Mucosa of gallbladder (tissue), 1 donor: ENCODE measurements around the gene RNF182. TPM values are rescaled to one million over a fixed set of nuclear protein-coding genes. Genes with fewer than 3 reads are reported as not detected.
"Not testable (repeated sequence)": the region's sequence is repeated elsewhere in the genome, so short reads cannot be mapped to it uniquely, and the experiment has no call there.

Experiments used
- DNase-seq: peaks from one replicate; pipeline ENCODE4 v3.0.0-alpha.2; 2020; ENCODE audit warnings: low spot score
- total RNA-seq: library from RNA; stranded (reverse); gene quantifications from one replicate; pipeline ENCODE4 v1.2.1, GENCODE V29; 2021
- donor health status: DM: no; HTN: no; CAD: no.

The RNF182 gene
- total RNA-seq, 1 donor from 2014 or later: 0.14 TPM

DNA sequence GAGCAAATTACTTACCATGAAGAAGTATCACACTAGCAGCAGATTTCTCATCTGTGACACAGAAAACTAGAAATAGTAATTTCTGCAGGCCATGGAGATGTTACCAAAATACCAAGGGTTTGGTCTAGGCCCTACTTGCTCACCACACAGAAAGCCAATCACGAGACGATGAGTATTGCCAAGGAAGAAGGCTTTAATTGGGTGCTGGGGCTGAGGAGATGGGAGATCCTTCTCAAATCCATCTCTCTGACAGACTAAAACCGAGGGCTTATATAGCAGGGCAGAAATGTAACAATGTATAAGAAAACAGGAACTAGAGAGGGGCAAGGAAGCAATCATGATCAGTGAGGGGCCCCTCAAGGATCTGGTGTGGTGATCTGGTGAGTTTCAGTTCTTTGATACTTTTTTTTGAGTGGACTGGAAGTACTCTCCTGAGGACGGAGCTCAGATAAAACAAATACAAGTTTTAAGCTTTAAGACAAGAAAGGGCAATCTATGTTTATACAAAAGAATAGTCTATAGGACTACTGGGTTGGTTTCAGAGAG is 40.9 kb downstream of the RNF182 start:
- DNase-seq: no peak

DNA sequence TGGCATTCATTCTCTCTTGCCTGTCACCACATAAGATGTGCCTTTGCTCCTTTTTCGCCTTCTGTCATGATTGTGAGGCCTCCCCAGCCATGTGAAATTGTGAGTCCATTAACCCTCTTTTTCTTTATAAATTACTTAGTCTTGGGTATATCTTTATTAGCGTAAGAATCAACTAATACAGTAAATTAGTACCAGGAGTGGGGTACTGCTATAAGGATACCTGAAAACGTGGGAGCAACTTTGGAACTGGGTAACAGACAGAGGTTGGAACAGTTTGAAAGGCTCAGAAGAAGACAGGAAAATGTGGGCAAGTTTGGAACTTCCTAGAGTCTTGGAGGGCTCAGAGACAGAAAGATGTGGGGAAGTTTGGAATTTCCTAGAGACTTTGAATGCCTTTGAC is 46.6 kb downstream of the RNF182 start:
- DNase-seq: no peak

DNA sequence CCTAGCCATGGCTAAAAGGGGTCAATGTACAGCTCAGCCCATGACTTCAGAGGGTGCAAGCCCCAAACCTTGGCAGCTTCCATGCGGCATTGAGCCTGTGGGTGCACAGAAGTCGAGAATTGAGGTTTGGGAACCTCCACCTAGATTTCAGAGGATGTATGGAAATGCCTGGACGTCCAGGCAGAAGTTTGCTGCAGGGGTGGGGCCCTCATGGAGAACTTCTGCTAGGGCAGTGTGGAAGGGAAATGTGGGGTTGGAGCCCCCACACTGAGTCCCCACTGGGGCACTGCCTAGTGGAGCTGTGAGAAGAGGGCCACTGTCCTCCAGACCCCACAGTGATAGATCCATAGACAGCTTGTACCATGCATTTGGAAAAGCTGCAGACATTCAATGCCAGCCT is 47.9 kb downstream of the RNF182 start:
- not testable (repeated sequence) for DNase-seq

DNA sequence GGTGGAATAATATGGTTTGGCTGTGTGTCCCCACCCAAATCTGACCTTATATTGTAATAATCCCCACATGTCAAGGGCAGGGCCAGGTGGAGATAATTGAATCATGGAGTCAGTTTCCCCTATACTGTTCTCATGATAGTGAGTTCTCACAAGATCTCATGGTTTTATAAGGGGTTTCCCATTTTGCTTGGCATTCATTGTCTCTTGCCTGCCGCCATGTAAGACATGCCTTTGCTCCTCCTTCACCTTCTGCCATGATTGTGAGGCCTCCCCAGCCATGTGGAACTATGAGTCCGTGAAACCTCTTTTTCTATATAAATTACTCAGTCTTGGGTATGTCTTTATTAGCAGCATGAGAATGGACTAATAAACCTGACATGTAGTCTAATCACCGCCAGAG is 48.7 kb downstream of the RNF182 start:
- not testable (repeated sequence) for DNase-seq

DNA sequence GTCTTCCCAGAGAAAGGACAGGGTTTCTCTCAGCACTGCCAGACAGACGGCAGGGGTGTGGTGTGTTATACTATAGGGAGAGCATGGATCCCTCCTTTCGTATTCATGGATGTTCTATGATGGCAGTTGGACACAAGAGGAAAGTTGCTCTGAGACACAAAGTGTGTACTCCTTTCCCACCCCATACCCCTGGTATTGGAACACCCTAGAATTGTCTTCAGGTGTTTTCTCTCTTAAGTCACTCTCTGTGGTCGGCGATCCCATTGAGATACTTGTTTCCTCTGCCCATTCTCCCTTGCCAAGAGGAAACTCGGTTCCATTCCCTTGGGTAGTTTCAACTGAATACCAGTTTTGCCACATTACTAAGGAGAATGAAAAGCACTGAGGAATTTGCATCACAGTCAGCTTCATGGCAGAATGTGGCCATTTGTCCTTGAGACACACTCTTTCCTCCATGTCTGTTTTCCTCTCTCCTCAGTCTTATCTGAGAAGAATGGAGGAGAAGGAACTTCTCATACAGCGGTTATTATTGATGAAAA is 53.4 kb downstream of the RNF182 start:
- no peak for DNase-seq

DNA sequence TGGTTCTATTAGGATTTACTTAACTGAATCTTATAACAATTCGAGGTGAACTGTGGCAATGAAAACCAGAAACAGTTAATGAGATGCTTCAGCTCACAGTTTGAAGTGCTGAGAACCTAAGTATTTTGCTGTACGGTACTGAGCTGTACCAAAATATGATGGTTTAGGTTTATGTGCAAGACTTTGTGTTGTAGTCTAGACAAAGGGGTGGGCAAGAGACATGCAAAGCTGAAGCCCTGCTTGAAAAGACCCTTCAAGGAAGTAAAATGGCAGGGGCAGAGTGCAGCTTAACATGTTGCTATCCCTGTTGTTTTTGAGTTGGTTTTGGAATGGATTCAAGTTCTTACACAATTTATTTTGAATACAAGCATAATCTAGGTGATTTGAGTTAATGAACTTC is 54.0 kb downstream of the RNF182 start:
- no peak for DNase-seq

DNA sequence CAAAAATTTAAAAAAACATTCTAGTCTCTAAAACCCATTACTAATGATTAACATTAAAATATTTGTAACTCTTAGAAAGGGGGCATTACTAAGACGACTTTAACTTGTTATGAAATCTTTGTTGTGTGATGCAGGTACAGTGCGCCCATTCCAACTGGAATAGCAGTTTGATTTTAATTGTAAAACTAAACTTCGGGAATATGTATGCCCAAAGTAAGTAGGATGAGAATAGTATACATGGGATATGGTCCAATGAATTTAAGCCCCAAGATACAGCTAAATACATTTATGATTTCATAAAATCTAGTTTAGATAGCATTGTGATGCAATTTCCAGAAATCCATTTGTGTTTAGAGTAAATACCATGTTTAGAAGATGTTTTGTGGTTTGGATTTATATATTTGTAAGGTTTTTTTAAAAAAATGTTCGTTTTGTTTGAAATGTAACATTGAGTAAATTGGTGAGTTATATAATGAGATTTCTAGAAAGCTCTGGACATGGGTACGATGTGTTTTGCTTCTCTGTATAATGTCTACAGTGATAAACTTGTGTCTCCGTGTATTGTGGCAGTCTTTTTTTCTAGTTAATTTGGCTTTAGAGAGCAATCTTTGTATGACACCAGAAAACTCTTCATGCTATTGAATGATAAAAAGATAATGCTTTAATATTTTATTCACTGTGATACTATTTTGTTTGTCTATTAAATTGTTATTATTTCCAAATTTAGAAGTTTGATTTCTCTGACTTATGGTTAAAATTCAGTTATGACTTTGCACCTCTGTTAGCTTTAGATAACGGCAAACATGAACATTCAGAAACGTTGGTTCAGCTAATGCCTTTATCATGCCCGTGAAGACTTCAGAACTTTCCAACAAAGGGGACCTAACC is 54.8 kb downstream of the RNF182 start:
- no peak for DNase-seq

DNA sequence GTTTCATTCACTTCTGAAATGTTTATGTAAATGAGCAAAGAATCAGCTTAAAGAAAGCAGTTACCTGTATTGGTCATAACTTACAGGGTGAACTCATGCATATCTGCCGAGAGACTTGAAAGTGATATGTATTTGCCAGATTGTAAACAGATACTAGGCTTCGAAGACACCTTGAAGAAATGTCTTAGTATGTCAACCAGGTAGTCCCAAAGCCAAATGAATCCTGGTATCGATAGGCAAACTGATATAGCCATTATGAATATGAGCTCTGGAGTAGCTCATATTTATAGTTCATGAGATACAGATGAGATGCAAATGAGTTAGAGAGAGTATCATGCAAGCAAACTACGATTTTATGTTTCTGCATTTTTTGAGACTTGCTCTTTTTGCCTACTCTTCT is 55.8 kb downstream of the RNF182 start:
- no peak for DNase-seq

DNA sequence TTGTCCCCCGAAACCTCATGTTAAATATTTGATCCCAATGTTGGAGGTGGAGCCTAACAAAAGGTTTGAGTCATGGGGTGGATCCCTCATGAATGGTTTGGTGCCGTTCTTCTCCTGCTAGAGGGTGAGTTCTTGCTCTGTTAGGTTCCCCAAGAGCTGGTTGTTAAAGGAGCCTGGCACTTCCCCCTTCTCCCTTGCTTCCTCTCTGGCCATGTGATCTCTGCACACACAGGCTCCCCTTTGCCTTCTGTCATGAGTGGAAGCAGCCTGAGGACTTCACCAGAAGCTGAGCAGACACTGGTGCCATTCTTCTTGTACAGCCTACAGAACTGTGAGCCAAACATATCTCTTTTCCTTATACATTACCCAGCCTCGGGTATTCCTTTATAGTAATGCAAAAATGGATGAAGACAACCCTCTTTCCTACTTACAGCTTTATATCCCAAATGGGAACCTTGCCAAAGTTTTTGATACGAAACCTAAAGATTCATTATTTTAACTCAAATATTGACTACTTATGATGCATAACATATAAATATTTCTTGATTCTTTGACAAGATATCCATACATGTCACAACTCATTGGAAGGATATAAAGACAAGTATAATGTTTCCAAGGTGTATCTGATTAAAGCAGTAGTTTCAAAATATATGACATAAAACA is 61.0 kb downstream of the RNF182 start:
- DNase-seq: no peak

DNA sequence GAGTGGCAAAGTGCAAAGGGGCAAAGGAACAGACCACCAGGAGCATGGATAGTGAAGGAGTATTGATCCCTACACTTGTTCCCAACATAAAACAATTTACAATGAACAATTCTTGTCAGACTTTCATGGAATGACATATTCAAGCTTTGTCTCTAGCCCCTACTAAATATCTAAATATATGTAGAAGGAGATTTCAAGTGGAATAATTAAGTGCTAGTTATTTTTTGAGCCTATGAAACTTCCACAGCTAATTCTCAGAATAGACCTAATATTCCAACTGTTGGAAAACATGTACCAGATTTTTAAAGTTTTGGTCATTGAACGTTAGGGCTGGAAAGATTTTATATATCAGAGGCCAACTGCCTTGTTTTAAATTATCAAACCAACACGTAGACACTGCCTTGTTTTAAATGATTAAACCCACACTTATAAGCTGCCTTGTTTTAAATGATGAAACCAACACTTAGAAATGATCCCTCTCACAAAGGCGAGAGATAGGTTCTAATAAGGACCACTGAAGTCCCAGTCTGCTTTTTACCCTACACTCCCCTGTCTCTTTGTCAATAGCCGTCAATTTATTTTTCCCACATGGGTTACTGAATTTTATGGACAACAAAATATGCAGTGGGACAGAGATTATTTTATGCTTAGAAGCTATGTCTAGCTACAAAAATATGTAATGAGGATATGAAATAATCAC is 62.1 kb downstream of the RNF182 start:
- no peak for DNase-seq

DNA sequence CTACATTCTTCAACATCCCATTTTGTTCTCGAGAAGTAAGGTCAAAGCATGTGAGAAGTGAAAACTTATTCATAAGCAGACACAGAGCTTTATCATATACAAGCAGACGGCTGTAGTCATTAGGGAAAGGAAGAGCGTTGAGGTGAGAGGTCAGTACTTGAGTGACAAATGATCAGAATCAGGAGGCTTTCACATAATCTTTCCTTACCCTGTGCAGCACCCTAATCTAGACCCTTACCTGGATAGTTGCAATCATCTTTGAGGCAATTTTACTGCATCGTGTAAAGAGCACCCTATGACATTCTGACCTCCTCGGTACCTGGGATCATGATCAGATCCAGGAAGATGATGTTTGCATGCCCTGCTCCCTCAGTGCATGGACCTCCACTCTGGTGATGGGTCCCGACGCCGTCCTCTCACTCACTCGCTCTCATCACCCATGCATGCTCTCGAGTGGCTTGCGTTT is 62.7 kb downstream of the RNF182 start:
- no peak for DNase-seq

DNA sequence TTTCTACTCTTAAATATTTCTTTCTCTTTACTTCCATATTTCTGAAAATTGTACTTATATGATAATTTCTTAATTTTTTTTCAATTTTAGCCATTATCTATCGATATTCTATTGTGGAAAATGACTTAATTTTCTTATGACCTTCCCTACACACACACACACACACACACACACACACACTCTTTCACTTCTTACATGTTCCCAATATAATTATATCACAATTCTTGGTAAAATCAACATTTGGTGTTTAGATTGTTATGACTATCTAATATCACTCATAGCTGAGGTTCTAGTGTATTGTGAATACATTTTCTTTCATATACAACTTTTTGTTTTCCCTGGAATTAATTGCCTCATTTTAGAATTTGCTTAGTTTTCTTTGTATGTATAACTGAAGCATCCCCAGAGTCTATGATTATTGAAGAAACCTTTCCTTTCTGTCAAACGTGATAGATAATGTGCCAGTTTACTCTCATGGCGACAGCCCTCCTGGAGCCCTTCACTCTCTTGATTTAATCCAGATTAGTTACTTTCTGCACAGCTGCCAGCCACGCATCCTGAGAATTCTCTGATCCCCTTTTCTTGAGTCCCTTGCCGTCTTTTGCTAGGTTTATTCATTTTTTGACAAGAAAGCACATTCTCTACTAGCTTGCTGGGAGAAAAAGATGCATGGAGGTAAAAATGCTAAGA is 63.4 kb downstream of the RNF182 start:
- no peak for DNase-seq

DNA sequence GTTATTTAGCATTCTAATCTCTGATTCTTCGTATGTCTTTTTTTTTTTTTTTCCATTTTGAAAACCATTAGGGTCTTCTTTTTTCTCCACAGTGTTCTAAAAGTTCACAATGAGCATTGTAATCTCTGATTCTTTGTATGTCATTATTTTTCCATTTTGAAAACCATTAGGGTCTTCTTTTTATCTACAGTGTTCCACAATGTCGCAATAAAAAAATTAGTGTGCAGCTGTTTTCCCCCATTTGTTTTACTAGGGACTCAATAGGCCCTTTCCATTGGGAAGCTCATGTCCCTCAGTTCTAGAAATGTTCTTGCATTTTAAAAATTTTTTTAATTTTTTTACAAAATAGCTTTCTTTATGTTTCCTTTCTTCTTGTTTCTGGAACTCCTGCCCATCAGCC is 64.2 kb downstream of the RNF182 start:
- DNase-seq: no peak

DNA sequence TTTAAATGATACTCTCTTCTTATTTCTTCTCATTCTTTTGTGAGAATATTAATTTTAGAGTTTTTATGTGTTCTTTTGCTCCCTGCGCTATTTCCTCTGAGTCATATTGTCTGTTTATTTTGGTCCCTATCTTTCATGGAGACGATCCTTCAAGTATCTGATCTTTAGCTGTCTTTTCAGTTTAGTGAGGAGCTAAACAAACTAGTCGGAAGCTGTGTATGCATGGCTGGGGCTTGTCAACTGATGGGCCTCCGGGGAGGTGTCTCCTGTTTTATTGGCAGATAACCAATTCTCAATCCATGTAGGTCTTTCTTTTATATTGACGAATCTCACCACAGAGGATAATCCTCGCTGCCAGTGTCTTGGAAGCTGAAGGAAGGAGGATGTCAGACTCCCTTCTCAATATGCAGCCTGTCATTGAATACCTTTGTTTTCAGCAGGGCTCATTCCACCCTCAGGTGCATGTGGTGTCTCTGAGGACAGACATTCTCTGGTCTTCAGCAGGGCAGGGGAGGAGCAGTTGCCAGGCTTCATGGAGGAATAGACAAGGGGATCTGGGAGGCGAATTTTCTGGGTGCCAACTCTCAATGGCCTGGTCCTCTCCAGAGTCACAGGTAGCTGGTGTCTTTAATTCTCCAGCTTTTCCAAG is 64.9 kb downstream of the RNF182 start:
- DNase-seq: no peak

DNA sequence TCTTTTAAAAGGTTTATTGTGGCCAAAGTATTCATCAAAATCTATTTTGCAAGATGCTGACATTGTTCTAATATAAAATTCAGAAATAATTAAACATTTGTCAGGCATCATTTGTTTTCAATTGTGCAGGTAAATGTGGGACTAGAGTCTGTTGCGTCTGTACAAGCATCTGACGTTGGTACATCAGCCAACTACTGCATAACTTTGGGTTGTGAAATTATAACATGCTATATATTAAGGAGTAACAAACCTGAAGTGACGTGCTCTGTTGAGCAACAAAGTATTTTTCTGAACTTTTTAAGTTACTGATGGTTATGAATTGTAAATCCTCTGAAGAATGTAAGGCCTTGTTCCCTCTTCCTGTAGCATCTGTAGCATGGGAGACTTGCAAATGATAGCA is 66.0 kb downstream of the RNF182 start:
- DNase-seq: no peak

DNA sequence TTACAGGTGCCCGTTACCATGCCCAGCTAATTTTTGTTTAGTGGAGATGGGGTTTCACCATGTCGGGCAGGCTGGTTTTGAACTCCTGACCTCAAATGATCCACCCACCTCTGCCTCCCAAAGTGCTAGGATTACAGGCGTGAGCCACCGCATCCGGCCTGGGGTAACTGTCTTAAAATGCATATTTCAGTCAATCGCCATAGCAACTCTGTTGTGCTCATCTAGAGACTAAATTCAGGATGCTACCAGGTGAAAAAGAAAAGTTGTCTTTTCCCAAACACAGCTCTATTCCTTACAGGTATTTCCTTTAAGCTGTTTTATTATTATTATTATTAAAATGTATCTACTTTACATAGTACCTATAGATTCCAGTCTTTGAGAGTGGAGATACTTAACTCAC is 66.6 kb downstream of the RNF182 start:
- DNase-seq: no peak

DNA sequence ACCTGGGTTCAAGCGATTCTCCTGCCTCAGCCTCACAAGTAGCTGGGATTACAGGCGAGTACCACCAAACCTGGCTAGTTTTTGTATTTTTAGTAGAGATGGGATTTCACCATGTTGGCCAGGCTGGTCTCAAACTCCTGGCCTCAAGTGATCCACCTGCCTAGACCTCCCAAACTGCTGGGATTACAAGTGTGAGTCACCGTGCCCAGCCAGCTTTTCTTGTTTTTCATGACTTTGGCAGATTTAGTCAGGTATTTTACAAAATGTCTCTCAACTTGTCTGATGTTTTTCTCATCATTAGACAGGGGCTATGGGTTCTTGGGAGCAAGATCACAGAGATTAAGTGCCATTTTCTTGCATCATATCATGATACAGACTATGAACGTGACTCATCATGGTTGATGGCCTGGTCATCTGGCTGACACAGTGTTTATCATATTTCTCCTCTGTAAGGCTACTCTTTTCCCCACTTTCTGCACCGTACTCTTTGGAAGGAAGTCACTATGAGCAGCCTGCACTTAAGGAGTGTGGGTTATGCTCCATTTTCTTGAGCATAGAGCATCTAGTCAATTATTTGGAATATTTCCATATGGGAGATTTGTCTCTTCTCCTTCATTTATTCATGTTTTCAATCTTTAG is 67.8 kb downstream of the RNF182 start:
- no peak for DNase-seq

DNA sequence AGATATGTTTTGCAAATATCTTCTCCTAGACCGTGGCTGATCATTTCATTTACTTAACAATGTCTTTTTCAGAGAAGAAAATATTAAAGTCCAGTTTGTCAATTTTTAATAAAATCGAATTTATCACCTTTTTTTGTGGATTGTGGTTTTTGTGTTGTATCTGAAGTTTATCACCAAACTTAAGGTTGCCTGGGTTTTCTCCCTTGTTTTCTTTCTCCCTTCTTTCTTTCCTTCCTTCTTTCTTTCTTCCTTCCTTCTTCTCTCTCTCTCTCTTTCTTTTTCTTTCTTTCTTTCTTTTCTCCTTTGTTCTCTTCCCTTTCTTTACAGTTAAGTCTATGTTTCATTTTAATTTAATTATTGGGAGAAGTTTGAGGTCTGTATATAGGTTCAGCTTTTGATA is 68.7 kb downstream of the RNF182 start:
- no peak for DNase-seq

DNA sequence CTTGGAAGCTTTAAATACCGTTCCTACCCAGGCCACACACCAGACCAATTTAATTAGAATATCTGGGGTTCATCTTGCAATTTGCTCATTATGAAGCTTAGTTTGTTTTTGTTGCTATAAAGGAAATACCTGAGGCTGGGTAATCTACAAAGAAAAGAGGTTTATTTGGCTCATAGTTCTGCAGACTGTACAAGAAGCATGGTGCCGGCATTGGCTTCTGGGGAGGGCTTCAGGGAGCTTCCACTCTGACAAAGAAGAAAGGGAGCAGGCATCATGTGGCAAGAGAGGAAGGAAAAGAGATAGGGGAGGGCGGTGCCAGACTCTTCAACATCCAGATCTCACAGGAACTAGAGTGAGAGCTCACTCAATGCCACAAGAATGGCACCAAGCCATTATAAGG is 73.6 kb downstream of the RNF182 start:
- no peak for DNase-seq

DNA sequence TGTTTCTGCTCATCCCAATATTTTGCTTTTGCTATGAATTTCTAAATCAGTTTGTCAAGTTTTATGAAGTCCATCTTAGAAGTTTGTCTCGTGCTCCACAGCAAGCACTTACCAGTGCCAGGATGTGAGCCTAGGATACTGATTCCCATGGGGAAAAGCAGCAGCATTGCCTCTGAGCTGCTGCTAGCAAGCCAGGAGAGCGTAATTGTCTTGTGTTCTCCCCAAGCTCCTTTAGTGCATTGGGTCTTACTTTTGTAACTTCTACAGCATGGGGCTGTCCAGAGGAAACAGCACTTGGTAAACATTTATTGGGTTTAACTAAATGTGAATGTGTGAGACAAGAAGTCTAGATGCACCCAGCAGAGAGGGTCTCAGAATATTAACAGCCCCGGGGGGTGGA is 76.1 kb downstream of the RNF182 start:
- DNase-seq: no peak
